GM18858 (cell line): Measurements from ENCODE around the gene SMIM45.

Experiments
- ATAC-seq: cut with Tn5 transposase; IDR thresholded peaks from one replicate; pipeline ENCODE4 v1.9.1; 2021; ENCODE audit not compliant: unreplicated experiment

SMIM45 gene

DNA sequence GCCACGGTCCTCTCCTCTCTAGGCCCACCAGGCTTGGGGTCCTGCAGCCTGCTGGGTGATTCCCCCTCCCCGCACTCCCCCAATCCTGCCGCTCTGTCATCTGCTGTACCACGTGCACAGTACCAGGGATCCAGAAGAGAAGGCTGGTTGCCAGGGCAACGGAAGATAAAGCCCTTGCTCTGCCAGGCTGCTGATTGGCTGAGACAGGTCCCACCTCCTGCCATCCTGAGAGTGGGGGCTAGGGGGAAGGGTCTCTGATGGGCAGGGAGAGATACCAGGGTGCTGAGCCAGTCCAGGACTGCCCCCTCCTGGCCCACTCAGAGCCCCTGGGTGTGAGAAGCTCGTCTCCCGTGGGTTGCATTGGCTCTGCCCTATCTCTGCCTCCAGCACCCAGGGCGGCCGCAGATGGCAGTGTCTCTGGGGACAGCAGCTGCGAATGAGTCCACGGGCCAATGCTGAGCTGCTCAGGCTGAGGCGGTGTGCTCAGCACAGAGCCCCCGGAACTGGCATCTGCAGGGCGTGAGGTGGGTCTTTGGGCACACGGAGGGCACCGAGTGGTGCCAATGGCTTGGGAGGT, at the start of gene SMIM45:
Gene SMIM45 (plus strand): TSS at position 253 of the 577 bp plus-strand sequence.
- no peak for ATAC-seq

DNA sequence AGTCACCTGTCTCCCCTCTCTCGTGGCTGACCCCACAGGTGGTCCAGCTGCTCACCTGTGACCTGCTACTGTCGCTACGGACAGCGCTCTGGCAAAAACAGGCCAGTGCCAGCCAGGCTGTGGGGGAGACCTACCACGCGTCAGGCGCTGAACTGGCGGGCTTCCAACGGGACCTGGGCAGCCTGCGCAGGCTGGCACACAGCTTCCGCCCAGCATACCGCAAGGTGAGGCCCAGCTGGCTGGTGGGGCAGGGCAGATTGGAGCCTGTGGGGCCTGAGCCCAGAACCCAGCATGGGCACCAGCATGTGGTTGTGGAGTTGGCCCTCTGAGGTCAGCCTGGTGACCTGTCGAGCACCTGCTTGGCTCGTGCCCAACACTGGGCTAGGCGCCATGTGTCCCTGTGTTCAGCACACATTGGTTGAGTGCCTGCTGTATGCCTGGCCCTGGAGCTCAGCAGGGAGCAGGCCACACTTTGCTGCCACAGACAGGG, 49.0 kb upstream of the SMIM45 start:
- ATAC-seq, result no peak

DNA sequence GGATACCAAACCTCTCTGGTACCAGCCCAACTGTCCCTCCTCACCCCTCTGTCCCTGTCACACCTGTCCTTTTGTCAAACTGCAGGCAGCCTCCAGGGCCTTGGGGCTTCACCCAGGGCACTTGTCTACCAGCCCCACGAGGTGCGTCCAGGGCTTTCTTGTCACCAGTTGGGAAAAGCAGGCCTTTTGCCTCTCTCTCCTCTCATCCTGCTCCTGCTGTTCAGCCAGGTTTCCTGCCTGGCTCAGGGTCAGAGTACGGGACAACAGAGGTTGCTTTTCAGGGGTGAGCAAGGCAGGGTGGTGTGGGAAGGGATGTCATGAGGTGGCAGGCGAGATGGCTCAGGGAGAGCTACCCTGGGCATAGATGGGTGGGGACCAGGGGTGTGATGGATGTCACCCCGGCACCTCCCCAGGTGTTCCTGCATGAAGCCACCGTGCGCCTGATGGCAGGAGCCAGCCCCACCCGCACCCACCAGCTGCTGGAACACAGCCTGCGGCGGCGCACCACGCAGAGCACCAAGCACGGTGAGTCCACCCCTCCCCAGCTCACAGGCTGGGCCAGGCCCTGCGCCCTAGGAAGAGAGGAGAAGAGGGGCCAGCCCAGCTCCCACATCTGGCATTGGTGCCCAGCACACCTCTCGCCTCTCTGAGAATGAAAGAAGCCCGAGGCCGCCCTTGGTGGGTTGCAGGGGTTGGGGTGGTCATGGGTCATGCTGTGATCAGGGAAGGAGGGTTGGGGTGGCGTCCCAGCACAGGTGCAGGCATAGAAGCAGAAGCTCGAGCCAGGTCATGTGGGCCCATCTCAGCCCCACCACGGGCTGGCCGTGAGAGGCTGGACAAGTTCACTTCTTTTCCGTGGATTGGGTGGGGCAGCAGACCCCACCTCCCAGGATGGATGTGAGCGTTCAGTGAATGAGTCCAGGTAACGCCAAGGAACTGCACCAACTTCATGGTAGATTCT, 47.2 kb upstream of the SMIM45 start:
- no peak for ATAC-seq

DNA sequence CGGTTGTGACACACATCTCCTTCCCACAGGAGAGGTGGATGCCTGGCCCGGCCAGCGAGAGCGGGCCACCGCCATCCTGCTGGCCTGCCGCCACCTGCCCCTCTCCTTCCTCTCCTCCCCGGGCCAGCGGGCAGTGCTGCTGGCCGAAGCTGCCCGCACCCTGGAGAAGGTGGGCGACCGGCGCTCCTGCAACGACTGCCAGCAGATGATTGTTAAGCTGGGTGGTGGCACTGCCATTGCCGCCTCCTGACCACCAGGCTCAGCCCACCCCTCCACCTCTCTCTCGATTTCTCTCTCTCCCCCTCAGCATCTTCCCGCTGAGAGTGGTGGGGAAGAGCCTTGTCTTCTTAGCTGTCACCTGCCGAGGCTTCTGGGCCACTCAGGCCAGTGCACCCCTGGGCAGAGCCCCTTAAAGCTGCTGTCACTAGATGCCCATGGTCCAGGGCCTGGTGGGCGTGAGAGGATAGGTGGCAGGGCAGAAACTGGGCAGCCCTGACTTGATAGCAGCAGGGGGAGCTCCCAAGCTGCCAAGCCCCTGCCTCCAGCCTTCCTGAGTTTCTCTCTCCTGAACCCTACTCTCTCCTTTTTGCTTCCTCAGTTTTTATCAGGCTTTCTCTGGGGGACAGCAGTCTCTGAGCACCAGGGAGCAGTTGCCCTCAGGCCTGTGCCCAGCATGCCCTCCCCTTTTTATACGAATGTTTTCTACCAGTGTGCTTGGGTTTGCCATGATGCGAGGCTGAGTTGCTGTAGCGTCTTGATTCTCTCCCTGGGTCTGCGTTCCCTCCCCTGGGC, 46.3 kb upstream of the SMIM45 start:
- no peak for ATAC-seq

DNA sequence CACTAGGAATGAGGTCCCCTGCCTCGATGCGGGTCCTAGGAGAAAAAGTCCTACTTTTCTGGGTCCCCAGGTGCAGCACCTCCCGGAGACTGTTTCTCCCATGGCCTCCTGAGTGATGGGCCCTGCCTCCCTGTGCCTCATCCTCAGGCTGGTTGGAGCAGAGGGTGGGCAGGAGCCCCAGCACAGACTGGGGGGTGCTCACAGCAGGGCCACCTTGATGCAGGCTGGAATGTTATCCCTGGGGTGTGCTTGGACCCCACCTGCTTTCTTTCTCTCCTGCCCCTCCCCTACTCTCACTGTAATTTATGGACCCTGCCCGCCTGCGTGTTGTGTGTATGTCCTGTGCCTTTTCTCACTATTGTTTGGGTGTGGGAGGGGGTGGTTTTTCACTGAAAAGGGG, 45.1 kb upstream of the SMIM45 start:
- no peak for ATAC-seq

DNA sequence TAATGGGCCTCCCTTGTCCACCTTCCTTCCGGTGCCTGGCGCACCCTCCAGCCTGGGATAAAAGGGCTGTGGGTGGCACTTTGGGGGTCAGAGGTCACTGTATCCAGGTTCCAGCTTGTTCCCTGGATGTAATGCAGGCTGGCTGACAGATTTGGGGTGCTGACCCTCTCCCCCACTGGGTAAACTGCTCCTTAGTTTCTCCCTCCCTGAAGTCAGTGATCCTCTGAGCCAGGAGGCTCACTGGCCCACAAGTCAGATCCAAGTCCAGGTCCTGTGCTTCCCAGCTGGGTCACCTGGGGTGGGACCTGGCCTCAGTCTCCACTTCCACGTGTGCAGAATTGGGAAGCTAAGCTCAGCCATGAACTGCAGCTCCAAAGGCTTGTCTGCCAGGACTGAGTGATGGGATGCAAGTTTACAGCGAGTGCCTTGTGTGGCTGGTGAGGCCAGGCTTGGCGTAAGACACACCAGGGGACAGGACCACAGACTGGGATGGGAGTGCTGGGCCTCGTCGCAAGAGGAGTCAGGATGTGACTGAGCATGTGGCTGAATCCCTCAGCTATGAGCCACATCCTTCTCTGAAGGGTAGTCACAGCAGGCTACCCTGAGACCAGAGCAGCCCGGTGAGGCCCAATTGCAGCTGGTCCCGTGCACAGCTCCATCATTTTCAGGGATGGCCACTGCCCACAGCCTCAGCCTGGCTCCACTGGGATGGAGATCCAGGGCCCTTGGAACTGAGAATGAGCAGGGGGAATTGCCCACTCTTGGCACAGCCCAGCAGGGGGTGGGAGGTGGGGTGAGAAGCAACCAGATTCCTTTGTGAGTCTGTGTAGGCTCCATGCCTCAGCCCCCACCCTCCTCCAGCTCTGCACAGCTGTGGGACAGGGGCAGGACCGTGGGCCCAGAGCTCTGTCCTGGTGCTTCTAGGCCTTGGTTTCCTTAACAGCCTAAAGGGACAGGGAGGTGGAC, 44.2 kb upstream of the SMIM45 start:
- no peak for ATAC-seq

DNA sequence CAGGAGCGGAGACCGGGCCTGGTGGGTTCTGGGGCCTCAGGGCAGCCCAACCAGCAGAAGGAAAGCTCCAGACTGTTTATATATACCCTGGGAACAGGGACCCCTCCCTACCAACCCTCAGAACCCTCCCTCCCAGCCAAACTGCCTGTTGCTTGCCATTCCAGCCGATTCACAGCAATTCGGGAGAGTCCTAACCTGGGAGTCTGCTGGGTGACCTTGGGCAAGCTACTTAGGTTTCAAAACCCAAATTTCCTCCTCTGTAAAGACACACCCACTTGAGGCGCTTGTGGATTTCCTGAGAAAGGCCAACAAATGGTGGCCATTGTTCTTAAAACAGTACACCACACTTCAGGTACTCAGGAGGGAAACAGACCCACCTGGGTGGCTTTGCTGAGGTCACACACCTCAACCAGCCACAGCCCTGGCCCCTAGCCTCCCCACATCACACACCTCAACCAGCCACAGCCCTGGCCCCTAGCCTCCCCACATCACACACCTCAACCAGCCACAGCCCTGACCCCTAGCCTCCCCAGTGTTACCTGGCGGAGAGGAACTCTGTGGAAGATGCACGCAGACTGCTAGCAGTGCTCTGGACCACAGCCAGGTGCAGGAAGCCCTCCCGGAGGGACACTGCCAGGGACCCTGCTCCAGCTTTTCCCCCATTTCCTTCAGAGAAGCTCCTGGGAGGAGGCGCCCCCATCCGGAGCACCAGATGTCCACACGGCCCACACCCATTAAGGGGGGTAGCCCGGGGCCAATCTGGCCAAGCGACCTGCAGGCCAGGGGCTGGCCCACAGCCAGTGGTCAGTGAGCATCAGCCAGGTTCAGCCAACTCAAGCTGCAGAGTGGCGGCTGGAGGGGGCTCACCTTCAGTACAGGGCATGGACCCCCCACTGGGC, 43.3 kb upstream of the SMIM45 start:
- ATAC-seq, result no peak

DNA sequence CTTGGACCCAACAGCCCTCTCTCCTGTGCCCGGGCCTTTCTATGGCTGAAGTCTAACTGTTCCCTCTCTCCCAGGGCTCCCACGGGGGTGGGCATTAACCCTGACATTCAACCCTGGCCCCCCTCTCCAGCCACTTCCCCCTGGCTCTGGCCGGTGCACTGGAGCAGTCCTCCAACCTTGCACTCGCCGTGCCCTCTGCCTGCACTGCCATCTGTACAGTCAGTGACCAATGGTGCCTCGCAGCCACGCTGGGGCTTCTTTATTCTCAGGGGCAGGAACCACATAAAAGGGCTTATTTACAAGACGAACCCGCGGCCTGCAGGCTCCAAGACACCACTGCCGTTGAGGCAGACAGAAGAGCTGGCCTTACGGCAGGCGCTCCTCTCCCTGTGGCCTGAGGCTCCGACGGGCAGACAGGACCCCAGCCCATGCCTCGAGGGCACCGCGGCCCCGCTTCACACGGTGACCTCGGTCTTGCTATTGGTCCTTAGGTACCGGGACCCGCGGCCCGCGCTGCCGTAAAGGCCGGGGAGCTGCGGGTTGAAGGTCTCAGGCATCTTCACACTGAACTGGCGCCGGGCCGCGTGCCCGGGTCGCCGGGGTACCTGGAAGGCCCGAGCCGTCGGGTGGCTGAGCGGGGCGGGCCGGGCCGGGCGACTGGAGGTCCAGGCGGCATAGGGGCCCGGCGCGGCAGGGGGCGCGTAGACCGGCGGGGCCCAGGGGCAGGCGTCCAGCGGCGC, 42.5 kb upstream of the SMIM45 start:
- ATAC-seq, result no peak

DNA sequence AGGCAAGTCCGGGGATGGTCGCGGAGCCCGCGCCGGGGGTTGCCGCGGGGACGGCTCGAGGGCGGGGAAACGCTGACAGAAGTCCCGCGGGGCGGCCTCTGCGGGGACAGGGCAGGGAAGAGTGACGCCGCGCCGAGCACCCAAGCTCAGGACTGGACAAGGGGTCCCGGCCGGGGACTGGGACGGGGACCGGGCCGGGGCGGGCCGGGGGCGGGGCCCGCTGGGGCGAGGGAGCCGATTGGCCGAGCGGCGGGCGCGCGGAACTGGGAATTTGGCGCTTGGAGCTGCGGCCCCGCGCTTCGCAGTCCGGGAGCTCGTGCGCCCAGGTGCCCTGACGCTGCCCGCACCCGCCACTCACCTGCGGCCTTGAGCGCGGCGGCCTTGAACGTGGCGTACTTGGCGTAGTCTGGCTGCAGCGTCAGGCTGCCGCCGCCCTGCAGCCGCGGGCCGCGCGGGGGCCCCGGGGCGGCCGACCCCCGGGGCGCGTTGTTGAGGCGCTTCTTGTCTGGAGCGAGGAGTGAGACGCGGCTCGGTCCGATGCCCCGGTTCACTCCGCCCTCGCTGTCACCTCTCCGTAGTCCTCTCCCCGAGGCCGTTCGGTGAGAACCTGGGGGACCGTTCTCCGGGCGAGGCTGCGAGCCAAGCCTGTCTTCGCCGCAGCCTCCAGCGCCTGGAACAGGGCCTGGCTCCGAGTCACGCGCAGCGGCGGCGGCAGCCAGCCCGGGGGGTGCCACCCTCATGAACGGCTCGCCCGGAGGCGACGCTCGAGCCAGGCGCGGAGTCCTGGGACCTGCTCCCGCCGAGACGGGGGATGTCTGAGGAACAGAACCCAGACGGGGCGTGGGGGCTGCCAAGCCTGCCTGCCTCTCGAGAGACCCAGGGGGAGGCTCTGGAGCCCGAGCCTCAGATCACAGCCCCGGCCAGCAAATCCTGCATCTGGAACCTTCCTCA, 41.6 kb upstream of the SMIM45 start:
- ATAC-seq, result no peak

DNA sequence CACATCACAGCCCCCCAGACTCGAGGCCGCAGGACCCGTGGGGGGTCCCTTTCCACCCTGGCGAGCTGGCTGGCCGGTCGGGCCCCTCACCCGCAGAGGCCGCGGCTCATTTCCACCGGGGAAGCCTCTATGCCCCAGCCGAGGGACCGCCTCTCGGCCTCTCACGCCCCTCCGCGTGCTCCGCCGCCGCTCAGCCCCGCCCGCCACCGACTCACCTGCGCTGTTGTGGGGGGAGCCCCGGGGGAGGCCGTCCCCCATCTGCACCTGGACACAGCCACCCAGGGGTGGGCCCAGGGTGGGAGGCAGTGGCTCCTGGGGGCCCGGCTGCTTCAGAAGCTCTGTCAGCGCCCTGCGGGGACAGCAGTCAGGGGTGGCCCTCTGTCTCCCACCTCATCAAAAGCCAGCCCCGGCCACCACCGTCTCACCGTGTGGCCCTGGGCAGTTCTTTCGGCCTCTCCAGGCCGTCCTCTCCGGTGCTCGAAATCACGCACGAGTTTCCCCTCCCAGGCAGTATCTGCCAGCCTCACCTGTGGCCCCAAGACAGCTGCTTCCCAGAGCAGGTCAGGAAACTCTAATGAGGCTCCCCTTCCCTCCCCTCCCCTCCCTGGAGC, 40.8 kb upstream of the SMIM45 start:
- ATAC-seq, result no peak

DNA sequence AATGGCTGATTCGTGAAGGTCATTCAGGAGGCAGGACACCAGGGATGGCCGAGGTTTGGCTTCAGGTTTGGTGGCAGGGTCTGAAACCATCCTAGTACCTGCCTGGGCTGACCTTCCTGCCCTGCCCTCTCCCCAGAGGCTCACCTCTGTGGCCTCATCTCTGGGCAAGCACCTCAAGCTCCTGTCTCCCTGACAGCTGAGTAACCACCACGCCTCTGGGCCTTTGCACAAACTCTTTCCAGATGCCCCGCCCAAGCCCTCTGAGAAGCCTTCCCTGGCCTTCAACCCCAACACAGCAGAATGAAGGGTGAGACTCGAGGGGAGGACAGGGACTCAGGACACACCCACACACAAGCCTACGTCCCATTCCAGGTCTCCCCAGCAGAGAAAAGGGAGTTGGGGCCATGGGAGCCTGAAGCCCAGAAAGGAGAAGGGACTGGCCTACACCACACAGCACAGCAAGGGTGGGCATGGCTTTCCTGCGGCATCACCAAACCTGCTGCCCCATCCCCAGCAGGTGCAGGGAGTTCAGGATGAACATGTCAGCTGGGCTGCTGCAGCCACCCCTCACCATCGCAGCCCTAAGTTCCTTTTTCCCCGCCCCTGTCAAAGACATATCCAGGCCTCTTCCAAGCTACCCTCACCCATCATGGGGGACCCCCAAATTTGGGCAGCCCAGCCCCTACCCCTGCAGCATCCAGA, 39.5 kb upstream of the SMIM45 start:
- no peak for ATAC-seq

DNA sequence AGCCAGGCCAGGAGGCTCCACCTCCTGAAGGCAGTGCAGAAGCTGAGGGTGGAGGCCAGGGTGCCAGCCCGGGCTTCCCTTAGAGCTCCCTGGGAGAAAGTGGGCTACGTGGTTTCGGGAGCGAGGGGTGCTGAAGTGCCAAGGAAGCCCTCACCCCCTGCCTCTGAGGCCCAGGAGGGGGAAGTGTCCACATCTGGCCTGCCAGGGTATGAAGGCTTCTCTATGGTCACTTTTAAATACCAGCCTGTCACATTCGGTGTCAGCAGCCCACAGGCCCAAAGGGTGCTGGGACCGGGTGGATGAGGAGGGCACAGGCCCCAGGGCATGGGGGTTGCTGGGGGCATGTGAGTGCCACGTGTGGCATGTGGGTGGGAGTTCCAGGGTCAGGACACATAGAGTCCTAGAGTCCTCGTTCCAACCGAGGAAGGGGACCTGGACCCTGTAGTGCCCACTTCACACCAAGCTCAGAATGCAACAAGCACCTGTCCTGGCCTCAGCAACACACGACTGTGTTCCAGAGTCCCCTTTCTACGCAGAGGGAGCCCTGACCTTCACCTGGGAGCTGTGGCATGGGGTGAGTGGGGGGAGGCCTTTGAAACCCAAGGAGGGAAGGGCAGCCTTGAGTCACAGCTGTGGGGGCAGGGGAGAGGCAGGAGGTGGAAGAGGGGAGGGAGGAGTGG, 38.8 kb upstream of the SMIM45 start:
- no peak for ATAC-seq

DNA sequence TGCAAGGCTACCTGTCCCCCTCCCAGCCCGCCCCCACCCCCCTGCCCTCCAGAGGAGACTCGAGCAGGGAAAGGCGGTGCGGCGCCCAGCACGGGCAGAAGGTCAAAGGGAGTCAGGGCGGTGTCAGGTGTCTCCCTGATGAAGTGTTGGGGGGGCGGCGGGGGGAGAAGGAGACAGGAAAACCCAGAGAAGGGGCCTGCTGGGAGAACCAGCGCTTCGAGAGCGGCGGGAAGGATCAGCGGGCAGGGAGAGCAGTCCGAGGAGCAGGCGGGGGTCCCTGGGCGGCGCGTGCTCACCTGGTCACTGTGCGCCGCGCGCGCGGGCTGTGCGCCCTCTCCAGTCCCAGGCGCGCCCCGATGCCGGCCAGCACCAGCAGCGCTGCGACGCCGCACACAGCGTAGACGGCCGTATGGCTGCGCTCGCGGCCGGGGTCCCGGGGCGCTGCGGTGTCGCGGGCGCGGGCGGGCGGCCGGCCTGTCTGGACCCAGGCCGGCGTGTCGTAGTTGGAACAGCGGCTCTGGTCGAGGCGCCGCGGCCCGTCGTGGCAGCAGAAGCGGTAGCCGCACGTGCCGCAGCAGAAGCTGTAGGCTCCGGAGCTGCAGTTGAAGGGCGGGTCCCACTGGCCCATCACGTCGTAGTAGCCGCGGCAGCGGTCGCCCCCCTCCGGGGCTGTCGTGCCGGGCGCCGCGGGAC, 38.0 kb upstream of the SMIM45 start:
- no peak for ATAC-seq

DNA sequence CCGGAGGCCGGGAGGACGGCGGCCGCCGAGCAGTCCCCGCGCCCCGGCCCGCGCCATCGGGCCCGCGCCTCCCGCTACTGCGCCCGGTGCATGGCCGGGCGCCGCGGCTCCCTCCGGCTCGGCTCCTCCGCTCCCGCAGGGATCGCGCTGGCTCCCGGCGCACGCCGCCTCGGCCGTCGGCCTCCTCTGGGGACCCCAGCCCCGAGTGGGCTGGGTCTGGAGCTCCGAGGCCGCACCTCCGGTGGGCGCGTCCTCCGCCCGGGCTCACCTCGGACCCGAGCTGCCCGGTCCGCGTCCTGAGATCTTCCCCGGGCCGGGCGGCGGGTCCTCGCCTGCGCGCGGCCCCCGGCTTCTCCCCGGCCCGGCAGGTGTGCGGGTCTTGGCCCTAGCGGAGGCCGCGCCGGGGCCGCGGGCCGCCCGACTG, 37.3 kb upstream of the SMIM45 start:
- no peak for ATAC-seq

DNA sequence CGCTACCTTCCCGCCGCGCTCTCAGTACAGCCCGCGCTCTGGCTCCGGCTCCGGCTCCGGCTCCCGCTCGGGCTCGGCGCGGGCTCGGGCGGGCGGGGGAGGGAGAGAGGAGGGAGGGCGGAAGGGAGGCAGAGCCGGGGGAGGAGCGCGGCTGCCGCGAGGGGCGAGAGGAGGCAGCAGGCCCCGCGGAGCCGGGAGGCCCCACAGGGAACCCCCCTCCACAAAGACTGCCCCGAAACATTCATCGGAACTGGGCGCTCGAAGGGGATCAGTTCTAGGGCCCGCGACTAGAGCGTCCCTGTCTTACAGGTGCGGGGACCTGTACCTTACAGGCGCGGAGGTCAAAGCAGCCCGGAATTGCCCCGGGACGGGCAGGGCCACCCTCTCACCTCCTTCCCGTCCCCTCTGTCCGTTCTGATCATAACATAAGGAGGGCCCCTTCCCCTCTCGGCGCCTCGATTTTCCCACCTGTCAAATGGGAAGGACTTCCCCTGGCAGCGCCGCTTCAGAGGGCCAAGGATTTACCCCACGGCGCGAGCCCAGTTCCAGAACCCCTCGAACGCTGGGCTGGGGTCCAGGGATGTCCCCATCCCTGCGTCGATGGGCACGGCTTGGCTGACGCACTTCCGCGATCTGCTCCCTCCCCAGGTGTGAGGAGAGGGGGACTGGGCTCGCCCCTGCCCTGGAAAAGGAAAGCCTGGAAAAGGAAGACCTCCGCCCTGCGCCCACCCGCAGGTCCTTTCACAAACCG, 36.7 kb upstream of the SMIM45 start, which contains the start of gene SHISA8:
Gene SHISA8 (minus strand): TSS at position 40 of the 751 bp plus-strand sequence. CDS start 407 bp downstream, outside the sequence.
- ATAC-seq, result no peak
